Central memory CD4-positive, alpha-beta T cell (primary cell): Measurements from ENCODE around the gene ENPP3.

Source experiments
- DNase-seq: peaks from one replicate; pipeline ENCODE4 v3.0.0; 2022
- total RNA-seq, 3 experiments: gene quantifications; one replicate each; lab custom pipeline; 2026; lab: John Stamatoyannopoulos, UW

ENPP3 gene
- 0.25 to 1.9 (median 0.49) reads per million in 3 experiments for total RNA-seq

DNA sequence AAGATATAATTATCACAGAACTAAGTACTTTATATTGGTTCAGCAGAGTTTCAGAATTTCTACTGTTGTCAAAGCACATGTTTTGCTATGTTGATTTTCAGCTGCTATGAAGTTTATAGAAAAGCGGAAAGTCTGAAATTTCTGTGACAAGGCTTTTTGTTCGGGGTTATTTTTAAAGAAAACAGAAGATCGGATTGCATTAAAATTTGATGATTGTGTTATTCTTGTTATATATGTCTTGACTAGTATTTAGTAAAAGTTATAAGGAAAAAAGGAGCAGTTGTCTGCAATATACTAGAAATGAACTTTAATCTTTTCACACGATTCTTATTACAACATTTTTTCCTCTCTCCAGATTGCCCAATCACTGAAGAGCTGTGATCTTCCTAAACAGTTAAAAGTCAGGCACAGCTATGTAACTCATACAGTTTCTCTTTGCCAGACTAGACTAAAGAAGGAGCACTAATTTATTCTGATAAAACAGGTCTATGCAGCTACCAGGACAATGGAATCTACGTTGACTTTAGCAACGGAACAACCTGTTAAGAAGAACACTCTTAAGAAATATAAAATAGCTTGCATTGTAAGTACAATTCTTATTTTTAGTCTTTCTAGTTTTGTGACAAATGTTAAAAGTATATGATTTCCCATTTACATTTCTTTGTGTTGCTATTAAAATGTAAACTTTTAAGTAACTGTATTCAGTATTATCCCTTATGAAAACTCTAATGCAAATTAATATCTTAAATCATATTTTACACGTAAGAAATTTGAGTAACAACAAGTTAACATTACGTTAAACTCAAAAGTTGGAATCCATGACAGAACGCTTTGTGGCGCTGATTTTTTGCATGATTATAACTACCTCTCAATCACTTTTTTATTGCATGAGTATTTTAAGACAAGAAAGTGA is at the start of gene ENPP3:
Gene ENPP3 (plus strand): TSS at position 423 of the 913 bp plus-strand sequence. CDS start 83 bp downstream, at position 506.
- DNase-seq: no peak

DNA sequence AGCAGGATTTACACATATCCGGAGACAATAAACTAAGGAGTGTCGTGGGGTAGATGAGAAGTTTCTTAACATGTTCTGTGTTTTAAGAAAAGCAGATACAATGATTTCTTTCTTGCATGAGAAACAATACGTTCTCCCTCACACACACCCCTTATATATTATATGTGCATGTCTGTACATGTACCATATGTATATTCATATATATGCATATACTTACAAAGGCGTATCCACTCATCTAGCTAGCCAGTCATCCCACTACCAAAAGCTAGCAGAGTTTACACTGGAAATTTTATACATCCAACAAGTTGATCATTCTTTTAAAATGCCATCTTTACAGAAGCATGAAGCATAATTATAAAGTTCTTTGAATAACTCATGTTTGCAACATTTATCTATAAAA is 49.2 kb upstream of the ENPP3 start:
- no peak for DNase-seq

DNA sequence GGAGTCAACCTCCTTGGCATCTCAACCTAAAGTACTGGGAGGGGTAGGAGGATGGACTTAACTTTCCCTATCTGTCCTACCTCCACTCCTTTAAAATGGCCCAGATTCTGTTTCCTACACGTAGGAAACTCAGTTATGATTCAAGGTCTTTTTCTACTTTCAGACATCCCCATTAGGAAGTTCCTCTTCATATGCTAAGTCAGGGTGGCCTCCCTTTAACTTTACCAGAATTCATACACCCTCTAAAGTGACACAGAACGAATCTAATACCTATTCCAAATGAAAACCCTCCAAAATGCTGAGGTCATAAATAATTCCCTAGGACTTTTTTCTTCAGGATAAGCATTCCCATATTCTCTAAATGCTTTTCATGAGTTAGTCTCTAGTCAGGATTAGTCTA is 48.5 kb upstream of the ENPP3 start:
- DNase-seq: no peak

DNA sequence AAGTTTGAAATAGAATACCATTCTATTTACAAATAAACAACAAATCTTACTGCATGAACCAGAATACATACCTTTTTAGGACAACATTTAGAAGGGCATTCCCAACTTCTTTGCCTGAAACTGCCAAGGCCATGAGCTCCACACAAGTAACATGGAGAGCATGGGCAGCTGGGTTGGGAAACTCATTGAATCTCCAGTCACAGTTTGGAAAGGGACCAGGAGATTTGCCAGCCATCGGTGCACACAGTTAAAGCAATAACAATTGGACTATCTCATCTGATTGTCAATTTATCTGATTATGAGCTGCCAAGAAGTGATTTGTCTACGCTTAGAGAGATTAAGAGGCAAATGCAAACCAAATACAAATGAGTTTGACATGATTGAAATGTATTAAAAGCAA is 44.2 kb upstream of the ENPP3 start:
- DNase-seq: no peak

DNA sequence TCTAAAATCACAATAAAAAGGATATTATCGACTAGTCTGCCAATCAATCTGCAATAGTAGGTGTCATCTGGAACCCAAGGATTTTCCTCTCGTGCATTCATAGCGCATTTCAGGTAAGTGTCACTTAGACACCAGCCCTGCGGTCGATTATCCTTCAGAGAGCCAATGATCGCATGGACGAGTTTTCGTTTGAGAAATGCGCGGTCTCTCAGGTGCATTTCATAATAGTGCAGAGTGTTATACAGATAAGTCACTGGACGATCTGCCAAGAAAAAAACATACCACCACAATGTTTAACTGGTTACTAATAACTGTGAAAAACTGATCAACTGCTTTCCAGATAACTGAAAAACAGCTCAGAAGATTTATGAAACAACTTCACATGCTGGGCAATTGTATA is 43.0 kb upstream of the ENPP3 start:
- DNase-seq: no peak

DNA sequence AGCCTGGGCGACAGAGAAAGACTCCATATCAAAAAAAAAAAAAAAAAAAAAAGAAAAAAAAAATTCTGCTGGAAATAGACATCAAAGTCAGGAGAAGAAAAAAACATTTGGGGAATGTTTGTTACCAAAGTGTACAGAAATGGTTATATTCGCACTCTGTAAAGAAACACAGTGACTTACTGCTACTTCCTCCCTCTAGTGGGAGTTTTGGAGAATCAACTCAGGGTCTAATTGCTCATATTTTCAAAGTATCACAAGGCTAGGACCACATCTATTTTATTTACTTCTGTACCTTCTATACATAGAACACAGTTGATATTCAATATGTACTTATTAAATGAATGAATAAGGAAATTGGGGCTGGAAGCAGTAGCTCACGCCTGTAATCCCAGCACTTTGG is 39.7 kb upstream of the ENPP3 start:
- no peak for DNase-seq

DNA sequence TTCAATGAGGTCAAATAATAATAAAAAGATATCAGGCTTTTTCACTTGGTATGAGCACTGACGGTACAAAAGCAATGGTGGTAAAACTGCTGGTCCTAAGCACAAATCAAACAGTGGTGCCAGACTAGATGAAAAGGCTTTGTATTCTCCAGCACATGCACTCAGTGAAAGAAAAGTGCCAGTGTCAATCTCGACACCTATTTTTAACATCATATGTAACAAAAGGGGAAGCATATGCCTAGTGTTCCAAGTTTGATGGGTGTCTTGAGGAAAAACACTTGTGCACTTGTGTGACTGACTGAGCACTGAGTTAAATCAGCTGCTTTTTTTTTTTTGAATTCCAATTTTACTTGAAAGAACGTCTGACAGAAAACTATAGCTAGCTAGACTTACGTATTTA is 36.4 kb upstream of the ENPP3 start:
- no peak for DNase-seq

DNA sequence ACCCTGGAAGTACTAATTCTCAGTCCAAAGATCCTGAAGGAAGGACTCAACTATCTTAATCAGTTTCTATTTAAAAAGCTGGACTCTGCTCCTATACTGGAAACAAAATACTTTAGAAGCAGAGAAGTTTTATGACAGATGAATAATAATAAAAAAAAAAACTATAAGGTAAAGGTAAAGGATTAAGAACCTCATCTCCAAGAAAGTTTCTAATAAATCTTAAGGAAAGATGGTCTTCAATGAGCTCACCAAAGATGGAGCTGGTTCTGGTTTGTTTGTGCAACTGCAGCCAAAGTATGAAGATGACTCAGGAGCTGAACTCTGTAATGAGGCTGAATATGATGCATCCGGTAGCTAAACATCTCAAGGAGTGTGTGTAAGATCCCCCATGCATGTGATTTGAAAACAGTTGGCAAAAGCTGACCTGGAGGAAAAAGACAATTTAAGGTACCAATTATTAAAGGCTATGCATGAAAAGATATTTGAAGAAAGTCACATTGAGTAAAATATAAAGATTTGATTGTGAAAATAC is 34.3 kb upstream of the ENPP3 start:
- DNase-seq: no peak

DNA sequence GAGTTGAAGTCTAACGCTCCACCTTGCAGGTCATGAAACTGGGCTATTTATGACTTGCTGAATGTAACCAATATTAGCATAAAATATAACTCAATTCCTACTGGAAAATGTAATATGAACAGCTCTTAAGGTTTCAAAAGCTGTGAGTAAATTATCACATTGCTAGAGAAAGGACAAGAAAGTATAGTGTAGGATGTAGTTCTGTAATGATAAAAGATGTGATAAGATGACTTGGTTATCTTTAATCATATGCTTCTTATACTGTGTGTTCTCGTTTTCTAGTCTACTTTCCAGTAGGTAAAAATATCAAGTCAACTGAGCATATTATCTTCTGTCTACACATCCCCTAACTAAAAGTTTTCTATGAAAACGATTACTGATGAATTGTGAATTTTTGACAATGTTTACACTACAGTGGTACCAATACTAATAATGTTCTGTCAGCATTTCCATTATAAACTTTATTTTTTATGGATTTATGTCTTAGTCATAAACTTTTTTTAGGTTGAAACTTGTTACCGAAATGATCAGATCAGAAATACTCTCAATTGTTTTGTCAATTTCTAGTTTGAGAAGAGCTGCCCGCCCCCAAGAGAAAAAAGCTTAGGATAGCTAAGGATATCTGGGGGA is 23.7 kb upstream of the ENPP3 start:
- DNase-seq: no peak

DNA sequence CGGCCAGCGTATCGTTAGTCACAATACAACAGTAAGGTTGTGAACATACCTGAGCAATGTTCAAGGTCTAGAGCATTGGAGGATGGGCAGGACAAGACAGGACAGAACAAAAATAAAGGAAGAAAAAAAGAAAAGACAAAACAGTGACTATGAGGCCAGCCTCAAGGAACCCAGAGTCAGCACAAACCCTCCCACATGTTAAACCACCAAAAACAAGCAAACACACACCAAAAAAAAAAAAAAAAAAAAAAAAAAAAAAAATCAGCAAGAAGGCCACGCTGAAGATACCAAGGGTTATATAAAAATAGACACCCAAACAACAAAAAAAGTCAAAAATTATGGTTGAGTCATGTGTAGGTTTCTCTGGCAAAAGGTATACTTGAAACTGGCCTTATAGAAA is 21.8 kb upstream of the ENPP3 start:
- DNase-seq: no peak

DNA sequence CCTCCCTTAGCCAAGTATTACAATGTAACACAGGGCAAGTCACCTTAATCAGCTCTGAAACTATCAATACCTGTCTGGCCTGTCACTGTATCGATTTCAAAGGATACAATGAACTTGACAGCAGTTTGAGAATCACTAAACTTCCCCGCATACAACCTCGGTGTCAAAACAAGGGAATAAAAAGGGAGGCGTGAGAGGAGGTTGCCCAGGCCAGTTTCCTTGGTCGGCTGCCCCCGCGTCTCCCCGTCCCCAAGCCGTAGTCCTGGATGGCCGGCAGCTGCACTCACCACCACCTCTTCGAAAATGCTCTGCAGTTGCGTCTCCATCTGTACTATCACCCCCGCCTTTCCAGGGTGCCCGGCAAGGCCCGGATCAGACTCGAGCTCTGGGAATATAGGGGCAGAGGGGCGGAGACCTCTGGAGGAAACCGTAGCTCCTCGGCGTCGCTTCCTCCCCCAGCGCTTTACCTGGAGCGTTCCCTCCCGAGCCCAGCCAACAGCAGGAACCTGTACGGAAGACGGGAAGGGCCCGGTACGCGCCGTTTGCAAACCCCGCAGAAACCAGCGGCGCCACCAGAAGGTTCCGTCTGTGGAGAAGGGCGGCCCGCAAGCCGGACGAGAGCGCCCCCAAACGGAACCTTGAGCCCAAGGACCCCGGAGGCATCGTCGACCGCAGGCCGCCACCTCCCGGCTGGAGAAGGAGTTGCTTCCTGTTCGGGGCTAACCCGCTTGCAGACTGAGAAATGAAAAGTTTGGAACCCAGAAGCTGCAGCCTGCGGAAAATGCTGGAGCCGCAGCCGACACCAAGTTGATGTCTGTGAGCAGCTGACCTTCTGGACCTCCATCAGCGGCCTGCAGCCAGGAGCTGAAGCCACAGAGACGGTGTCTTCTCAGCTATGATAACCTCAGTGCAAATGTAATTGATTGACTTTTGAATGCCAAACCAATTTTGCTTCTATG is 9.1 kb upstream of the ENPP3 start, which contains the start of gene MED23:
Gene MED23 (minus strand): TSS at position 519 of the 959 bp plus-strand sequence. CDS start 193 bp downstream, at position 326.
- peak; percentile 89 for DNase-seq

DNA sequence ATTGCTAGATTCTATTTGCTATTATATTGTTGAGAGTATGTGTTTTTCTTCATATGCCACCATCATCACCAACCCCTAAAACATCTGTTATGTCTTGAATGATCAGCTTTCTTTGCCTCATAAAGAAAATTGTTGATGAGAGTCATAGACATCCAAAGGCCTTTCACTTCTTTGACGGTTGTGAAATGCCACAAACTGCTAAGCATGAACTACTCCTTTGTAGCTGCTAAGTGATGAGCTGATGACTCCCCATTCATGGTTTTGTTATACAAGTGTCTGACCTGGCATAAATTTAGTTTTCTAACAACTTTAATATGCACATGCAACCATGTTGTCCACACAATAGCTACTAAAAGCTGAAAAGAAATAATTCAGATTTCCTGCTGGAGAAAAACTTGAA is 8.4 kb upstream of the ENPP3 start:
- DNase-seq: no peak

DNA sequence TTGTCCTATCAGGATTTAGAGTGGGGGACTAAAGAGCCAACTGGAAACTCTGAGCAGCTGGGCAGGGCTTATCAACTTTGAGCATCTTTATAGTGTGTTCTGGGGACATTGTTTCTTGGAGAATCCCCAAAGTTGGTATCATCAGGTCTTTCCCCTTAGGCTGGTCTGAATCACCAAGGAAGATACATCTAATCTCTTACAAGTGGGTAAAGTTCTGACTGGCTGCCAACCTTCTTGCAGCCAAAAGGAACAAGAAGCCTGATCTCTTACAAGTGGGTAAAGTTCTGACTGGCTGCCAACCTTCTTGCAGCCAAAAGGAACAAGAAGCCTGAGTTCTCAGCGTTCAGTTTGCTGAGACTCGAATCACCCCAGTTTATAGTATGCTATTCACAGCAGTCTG is 7.5 kb upstream of the ENPP3 start:
- no peak for DNase-seq

DNA sequence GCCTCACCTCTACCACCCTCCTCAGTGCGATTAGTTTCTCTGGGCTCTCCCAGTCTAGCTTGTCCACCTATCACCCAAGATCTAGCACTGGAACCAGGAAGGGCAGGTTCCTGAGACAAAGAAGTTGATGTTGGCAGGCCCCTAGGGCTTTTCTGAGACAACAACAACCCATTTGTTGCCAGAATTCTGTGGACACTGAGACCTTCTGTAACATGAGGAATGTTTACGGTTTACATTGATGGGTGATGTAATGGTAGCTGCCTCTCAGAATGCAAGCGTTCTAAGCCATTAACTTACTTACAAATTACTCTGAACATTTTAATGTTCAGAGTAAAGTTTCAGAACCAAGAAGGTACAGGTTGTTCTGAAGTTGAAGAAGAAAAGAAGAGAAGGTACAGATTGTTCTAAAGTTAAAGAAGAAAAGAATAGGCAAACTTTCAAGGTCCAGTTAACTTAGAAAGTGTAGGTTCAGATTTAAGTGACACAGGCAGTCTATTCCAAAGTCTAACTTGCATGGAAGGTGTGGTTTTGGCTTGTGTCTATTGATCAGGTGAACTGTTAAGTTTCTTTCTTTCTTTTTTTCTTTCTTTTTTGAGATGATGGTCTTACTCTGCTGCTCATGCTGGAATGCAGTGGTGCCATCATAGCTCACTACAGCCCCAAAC is 5.3 kb upstream of the ENPP3 start:
- DNase-seq: no peak

DNA sequence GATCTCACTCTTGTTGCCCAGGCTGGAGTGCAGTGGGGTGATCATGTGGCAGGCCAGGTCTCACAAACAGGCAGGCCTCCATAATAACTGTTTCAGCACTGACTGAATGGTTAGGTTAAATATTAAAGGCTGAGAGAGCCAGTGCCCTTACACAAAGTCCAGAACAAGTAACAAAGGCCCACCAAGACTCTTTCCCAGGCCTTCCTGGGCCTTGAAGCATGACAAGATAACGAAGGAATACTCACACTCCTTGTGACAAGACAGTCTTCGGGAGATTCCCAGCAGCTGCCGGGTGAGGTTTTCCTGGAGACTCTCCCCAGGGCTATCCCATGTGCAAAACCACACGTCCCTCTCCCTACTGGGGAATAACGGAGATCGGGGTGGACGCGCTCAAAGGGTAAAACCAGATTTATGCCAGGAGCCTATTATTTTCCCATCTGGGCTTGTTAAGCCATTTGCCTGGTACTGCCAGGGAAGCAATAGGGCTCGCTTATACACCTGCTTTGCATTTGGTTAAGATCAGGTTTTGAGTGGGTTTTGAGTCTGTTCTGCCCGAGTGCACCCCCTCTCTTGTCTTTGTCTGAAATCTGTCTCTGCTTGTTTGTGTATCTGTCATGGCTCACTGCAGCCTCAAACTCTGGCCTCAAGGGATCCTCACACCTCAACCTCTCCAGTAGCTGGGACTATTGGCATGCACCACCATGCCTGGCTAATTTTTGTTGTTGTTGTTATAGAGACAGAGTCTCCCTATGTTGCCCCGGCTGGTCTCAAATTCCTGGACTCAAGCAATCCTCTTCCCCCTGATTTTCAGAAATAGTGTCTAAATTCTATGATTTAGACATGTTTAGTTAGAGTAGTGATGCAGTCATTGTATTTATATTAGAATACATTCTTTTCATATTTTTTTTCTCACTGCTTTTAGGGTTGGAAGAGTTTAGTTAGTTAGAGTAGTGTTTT is 1.4 kb upstream of the ENPP3 start:
- DNase-seq: no peak

DNA sequence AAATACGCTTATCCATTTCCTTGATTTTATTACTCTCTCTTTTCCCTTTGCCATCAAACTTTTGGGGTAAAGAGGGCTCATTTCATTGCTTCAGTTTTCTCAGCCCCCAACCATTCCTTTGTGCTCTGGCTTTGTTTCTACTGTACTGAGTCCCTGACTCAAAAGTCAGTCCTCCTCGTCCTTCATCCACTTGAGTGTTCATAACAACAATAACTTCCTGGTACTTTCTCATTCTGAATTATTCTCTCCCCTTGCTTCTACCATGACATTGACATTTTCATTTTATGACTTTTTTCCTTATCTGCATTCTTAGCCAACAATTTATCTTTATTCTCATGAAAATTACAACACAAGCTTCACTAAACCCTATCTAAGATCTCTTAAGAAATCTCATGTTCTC is 911 bp downstream of the ENPP3 start:
- no peak for DNase-seq

DNA sequence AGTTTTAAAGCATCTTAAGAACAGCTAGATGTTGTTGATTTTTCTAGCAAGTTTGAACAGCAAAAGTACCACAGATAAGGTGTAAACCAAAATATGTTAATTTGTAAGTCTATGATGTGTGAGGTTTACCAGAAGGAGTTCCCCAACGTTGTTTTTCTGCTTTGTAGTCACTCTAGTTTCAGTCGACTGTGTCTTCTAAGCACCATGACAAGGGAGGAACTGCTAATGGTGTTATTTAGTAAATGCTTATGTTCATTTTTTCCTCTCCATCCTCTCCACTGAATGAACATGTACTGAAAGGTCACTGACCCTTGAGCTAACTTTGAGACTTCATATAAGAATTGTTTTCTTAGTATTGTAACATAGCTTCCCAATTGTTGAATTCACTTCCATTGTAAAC is 3.0 kb downstream of the ENPP3 start:
- DNase-seq: no peak

DNA sequence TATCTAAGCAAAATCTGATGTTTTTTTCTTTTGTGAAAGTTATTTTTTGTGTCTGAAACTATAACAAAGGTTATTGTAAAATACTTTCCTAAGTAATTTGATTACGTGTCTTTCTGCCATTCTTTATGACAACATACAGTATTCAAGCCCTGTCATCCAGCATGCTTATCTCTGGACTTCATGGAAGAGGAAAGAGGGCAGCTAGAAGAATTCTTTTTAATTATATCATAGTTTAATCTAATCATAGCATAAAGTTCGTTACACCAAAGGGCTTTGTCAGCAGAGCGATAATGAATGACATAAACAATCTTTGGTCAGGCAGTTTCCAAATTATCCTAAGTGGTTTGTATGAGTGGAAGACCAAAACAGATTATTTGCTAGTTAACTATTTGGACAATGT is 3.5 kb downstream of the ENPP3 start:
- no peak for DNase-seq

DNA sequence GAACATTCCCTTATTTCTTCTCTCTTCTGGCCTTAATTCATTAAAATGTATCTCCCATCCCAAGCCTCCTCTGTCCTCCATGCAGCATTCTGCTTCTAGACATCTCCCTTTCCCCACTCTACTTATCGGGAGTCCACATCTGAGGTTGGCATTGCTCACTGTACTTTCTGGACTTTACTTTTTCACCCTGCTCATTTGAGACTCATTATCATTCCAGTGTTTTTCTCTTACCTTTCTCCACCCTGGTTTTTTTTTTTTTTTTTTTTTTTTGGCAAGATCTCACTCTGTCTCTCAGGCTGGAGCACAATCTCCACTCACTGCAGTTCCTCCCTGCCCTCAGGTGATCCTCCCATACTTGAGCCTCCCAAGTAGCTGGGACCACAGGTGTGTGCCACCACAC is 4.5 kb downstream of the ENPP3 start:
- no peak for DNase-seq

DNA sequence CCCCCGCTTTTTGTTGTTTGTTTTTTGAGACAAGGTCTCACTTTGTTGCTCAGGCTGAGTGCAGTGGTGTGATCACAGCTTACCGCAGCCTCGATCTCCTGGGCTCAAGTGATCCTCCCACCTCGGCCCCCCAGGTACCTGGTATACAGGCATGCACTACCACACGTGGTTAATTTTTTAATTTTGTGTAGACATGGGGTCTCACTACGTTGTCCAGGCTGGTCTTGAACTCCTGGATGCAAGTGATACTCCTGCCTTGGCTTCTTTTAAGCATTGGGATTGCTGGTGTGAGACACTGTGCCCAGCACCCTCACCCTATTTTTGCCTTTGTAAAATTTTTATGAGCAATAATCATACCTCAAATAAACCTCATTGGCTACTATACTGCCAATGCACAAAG is 5.5 kb downstream of the ENPP3 start:
- DNase-seq: no peak
